SK-N-SH treated with all-trans-retinoic acid at 6 μM for 48 hours (cell line): Measurements from ENCODE around the gene GNG2.

Experiments
- ATAC-seq: fragments of 200-7000 bp; cut with Tn5 transposase; 3 replicates; pipeline ENCODE4 v1.9.1; 2020; ENCODE audit warnings: mild to moderate bottlenecking, moderate library complexity
- ARNTL ChIP-seq: fragments of 450-650 bp; formaldehyde crosslinking; IDR thresholded peaks from 2 replicates; pipeline ENCODE4 v1.5.0; 2020; ENCODE audit warnings: low read depth, mild to moderate bottlenecking, moderate library complexity, borderline replicate concordance
- BACH2 ChIP-seq: fragments of 250-450 bp; sonication (Bioruptor Pico); IDR thresholded peaks from 2 replicates; pipeline ENCODE4 v1.9.0; 2021; ENCODE audit warnings: mild to moderate bottlenecking, borderline replicate concordance
- CSDC2 ChIP-seq: fragments of 250-450 bp; sonication (Bioruptor Pico); IDR thresholded peaks from 2 replicates; pipeline ENCODE4 v1.5.0; 2020; ENCODE audit warnings: mild to moderate bottlenecking, moderate library complexity
- ESRRG ChIP-seq: fragments of 250-450 bp; sonication (Bioruptor Pico); IDR thresholded peaks from 2 replicates; pipeline ENCODE4 v1.6.1; 2021; ENCODE audit warnings: mild to moderate bottlenecking
- GLIS3 ChIP-seq: fragments of 250-450 bp; sonication (Bioruptor Pico); IDR thresholded peaks from 2 replicates; pipeline ENCODE4 v1.5.0; 2020; ENCODE audit warnings: mild to moderate bottlenecking, moderate library complexity
- ISL1 ChIP-seq: fragments of 250-450 bp; sonication (Bioruptor Pico); IDR thresholded peaks from 2 replicates; pipeline ENCODE4 v2.1.2; 2022; ENCODE audit warnings: mild to moderate bottlenecking, moderate library complexity
- OSR1 ChIP-seq: fragments of 250-450 bp; sonication (Bioruptor Pico); IDR thresholded peaks from 2 replicates; pipeline ENCODE4 v1.8.0; 2022; ENCODE audit warnings: moderate library complexity, mild to moderate bottlenecking, inconsistent platforms
- PPARA ChIP-seq: fragments of 250-450 bp; sonication (Bioruptor Pico); IDR thresholded peaks from 2 replicates; pipeline ENCODE4 v1.5.0; 2020; ENCODE audit warnings: mild to moderate bottlenecking, borderline replicate concordance
- RARB ChIP-seq: fragments of 250-450 bp; sonication (Bioruptor Pico); IDR thresholded peaks from 2 replicates; pipeline ENCODE4 v1.8.0; 2021; ENCODE audit warnings: mild to moderate bottlenecking, moderate library complexity
- TCF4 ChIP-seq: fragments of 250-450 bp; sonication (Bioruptor Pico); IDR thresholded peaks from 2 replicates; pipeline ENCODE4 v1.8.0; 2021; ENCODE audit warnings: mild to moderate bottlenecking, moderate library complexity, borderline replicate concordance
- TOX ChIP-seq: fragments of 250-450 bp; sonication (Bioruptor Pico); IDR thresholded peaks from 2 replicates; pipeline ENCODE4 v1.8.0; 2021; ENCODE audit warnings: mild to moderate bottlenecking, moderate library complexity, borderline replicate concordance
- ZC3H10 ChIP-seq: fragments of 250-450 bp; sonication (Bioruptor Pico); IDR thresholded peaks from 2 replicates; pipeline ENCODE4 v1.5.1; 2021; ENCODE audit warnings: mild to moderate bottlenecking, moderate library complexity
- ZFP3 ChIP-seq: fragments of 250-450 bp; sonication (Bioruptor Pico); IDR thresholded peaks from 2 replicates; pipeline ENCODE4 v1.5.0; 2020; ENCODE audit warnings: mild to moderate bottlenecking, moderate library complexity
- ZFP30 ChIP-seq: fragments of 450-650 bp; formaldehyde crosslinking; IDR thresholded peaks from 2 replicates; pipeline ENCODE4 v1.5.0; 2022; ENCODE audit warnings: mild to moderate bottlenecking, moderate library complexity
- ZNF565 ChIP-seq: fragments of 450-650 bp; formaldehyde crosslinking; conservative IDR thresholded peaks from 2 replicates; pipeline ENCODE4 v1.5.0; 2020; ENCODE audit warnings: low read depth, mild to moderate bottlenecking, moderate library complexity
- ZNF70 ChIP-seq: fragments of 450-650 bp; formaldehyde crosslinking; IDR thresholded peaks from 2 replicates; pipeline ENCODE4 v1.5.0; 2020; ENCODE audit warnings: mild to moderate bottlenecking, moderate library complexity
- TF ChIP-seq, protein P1 (sequence below): fragments of 250-450 bp; sonication (Bioruptor Pico); IDR thresholded peaks from 2 replicates; pipeline ENCODE4 v1.8.0; 2020; ENCODE audit warnings: mild to moderate bottlenecking, moderate library complexity, borderline replicate concordance
- TF ChIP-seq, protein P2 (sequence below): fragments of 250-450 bp; sonication (Bioruptor Pico); IDR thresholded peaks from 2 replicates; pipeline ENCODE4 v1.8.0; 2021; ENCODE audit warnings: low read depth, mild to moderate bottlenecking, moderate library complexity, borderline replicate concordance
- TF ChIP-seq, protein P3 (sequence below): fragments of 250-450 bp; sonication (Bioruptor Pico); IDR thresholded peaks from 2 replicates; pipeline ENCODE4 v1.5.0; 2020; ENCODE audit warnings: mild to moderate bottlenecking, moderate library complexity
- TF ChIP-seq, protein P4 (sequence below): fragments of 250-450 bp; sonication (Bioruptor Pico); IDR thresholded peaks from 2 replicates; pipeline ENCODE4 v1.5.1; 2020; ENCODE audit warnings: low read depth, mild to moderate bottlenecking, moderate library complexity

GNG2 gene

DNA sequence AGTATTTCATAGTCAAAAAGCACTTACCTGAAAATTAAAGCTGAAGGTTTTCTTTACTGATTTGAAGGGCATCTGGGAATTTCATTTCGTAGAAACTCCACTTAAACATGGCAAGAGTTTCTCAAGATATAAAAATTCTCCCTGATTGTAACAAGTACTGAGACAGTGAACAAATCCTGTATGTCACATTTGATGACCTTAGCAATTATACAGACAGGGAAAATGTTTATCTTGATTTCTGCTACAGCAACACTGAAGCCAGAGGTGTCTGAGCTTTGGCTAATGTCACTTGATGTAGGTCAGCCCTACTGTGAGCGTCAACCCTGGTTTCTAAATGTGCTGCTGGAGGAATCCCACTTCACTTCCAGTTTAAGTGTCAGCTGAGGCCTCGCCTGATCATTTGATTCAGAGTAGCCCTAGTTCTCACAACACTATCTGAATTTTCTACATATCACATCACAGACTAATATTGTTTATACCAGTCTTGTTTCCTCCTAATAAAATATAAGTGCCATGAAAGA lies 149.8 kb downstream of the GNG2 start (continued):
- TF ChIP-seq, protein P1, sequence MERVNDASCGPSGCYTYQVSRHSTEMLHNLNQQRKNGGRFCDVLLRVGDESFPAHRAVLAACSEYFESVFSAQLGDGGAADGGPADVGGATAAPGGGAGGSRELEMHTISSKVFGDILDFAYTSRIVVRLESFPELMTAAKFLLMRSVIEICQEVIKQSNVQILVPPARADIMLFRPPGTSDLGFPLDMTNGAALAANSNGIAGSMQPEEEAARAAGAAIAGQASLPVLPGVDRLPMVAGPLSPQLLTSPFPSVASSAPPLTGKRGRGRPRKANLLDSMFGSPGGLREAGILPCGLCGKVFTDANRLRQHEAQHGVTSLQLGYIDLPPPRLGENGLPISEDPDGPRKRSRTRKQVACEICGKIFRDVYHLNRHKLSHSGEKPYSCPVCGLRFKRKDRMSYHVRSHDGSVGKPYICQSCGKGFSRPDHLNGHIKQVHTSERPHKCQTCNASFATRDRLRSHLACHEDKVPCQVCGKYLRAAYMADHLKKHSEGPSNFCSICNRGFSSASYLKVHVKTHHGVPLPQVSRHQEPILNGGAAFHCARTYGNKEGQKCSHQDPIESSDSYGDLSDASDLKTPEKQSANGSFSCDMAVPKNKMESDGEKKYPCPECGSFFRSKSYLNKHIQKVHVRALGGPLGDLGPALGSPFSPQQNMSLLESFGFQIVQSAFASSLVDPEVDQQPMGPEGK, result no peak
- TF ChIP-seq CSDC2 (CRISPR knock-in tag) (no peak), GLIS3 (CRISPR knock-in tag) (no peak), ESRRG (CRISPR knock-in tag) (no peak), TCF4 (CRISPR knock-in tag) (no peak), ZC3H10 (CRISPR knock-in tag) (no peak), ZNF565 (CRISPR knock-in tag) (no peak)
- TF ChIP-seq, protein P2, sequence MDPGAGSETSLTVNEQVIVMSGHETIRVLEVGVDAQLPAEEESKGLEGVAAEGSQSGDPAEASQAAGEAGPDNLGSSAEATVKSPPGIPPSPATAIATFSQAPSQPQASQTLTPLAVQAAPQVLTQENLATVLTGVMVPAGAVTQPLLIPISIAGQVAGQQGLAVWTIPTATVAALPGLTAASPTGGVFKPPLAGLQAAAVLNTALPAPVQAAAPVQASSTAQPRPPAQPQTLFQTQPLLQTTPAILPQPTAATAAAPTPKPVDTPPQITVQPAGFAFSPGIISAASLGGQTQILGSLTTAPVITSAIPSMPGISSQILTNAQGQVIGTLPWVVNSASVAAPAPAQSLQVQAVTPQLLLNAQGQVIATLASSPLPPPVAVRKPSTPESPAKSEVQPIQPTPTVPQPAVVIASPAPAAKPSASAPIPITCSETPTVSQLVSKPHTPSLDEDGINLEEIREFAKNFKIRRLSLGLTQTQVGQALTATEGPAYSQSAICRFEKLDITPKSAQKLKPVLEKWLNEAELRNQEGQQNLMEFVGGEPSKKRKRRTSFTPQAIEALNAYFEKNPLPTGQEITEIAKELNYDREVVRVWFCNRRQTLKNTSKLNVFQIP (CRISPR knock-in tag), result no peak

DNA sequence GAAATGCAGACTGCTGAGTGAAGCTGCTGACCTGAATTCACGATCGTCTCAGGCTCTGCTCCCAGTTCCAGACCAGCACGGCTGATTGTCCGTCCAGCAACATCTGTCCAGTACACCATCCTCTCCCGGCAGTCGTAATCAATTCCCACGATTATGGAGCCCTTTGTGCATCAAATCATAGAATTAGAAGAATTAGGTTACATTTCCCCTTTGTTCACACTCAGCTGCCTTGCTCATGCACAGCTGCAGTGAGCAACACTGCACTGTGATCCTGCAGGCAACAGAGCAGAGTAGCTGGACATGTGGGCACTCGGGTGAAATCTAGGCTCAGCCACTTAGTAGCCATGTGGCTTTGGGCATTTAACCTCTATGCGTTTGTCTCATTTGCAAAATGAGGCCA lies 151.1 kb downstream of the GNG2 start:
- no peak for ATAC-seq

DNA sequence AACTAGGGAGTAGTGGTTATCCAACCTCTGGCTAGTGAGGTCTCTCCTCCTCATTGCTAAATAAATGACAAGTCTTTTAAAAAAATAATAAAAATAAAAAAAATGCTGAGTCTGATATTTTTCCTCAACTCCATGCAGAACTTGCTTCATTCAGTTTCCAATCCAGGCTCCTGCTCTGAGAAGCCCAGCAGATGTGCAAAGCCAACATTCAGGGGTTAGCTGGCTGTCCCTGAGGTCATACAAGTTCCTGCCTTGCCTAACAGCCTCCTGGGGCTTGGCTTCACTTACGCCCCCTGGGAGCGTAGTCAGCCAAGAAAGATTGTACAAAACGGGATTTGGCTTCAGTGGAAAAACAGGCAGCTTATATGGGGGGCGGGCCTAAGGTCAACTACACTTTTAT lies 152.2 kb downstream of the GNG2 start:
- ATAC-seq, result no peak
- TF ChIP-seq OSR1 (CRISPR knock-in tag), result no peak

More for the DNA sequence above, 151.1 kb downstream of the GNG2 start:
- TF ChIP-seq ESRRG (CRISPR knock-in tag) (no peak), ISL1 (CRISPR knock-in tag) (no peak), ARNTL (CRISPR knock-in tag) (no peak), OSR1 (CRISPR knock-in tag) (no peak), CSDC2 (CRISPR knock-in tag) (no peak)

DNA sequence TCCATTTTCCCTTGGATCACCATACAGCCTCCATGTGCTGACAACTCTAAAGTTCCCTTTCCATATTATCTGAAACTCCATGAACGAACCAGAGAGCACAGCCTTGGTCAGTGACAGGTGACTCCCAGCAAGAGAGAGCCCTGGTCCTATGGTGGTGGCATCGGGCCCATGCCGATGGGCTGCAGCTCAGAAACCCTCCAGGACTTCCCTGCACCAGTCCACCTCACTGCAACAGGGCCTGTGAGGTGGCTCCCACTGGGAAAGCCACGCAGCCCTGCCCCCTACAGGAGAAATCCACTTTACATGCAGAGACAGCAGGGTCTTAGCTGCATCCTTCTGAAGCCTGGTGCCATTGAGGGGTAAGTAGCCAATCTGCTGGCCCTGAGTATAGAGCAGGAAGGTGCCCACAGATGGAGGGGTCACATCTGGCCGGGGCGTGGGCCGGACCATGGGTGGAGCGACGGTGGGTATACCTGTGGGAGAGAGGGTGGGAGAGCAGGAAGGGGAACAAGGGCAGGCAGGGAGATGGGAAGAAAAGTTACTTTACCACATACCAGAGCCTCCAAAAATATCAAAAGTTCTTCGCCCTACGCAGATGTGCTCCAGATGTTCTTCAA lies 153.7 kb downstream of the GNG2 start:
- peak; percentile 48 for ATAC-seq
- TF ChIP-seq TCF4 (CRISPR knock-in tag) (no peak), GLIS3 (CRISPR knock-in tag) (no peak)
- TF ChIP-seq, protein P3, sequence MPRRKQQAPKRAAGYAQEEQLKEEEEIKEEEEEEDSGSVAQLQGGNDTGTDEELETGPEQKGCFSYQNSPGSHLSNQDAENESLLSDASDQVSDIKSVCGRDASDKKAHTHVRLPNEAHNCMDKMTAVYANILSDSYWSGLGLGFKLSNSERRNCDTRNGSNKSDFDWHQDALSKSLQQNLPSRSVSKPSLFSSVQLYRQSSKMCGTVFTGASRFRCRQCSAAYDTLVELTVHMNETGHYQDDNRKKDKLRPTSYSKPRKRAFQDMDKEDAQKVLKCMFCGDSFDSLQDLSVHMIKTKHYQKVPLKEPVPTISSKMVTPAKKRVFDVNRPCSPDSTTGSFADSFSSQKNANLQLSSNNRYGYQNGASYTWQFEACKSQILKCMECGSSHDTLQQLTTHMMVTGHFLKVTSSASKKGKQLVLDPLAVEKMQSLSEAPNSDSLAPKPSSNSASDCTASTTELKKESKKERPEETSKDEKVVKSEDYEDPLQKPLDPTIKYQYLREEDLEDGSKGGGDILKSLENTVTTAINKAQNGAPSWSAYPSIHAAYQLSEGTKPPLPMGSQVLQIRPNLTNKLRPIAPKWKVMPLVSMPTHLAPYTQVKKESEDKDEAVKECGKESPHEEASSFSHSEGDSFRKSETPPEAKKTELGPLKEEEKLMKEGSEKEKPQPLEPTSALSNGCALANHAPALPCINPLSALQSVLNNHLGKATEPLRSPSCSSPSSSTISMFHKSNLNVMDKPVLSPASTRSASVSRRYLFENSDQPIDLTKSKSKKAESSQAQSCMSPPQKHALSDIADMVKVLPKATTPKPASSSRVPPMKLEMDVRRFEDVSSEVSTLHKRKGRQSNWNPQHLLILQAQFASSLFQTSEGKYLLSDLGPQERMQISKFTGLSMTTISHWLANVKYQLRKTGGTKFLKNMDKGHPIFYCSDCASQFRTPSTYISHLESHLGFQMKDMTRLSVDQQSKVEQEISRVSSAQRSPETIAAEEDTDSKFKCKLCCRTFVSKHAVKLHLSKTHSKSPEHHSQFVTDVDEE, result no peak
- TF ChIP-seq, all 23 proteins: peak for 0

DNA sequence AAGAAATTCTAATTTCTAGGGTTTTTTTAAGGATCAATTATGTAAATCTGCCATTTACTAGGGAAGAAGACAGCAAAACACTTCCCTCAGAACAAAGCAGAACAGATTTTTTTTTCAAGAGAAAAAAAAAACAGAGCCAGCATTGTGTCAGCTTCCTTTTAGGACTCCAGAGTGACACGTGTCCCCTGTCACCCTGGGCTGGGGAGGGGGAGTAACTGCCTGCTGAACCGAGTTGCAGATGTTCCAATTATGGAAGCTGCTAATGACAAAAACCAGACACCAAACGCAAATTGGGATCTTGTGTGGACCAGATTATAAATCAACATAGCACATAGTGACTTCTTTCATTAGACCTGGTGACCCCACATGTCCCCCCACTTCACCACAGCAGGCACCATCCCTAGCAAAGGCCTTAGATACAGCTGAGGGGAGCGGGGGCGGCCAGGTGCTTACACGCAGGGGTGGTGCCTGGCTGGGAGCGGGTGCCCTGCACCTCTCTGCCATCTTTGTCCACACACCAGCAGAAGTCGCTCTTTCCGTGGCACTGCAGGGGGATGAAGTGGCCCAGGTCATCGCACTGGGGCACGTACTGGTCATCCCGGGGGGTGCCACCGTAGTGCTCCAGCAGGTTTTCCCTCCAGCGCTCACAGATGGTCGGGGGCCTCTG lies 154.3 kb downstream of the GNG2 start:
- TF ChIP-seq TOX (no peak), OSR1 (CRISPR knock-in tag) (no peak), GLIS3 (CRISPR knock-in tag) (no peak), RARB (CRISPR knock-in tag) (no peak), TCF4 (CRISPR knock-in tag) (no peak), ZNF70 (CRISPR knock-in tag) (no peak), CSDC2 (CRISPR knock-in tag) (no peak), ESRRG (CRISPR knock-in tag) (no peak), ZC3H10 (CRISPR knock-in tag) (no peak), ARNTL (CRISPR knock-in tag) (no peak), ZFP3 (no peak), BACH2 (CRISPR knock-in tag) (no peak), PPARA (CRISPR knock-in tag) (no peak), ZFP30 (no peak)
- TF ChIP-seq, protein P2 (CRISPR knock-in tag), result no peak
- TF ChIP-seq, protein P1, result no peak
- TF ChIP-seq, protein P4, sequence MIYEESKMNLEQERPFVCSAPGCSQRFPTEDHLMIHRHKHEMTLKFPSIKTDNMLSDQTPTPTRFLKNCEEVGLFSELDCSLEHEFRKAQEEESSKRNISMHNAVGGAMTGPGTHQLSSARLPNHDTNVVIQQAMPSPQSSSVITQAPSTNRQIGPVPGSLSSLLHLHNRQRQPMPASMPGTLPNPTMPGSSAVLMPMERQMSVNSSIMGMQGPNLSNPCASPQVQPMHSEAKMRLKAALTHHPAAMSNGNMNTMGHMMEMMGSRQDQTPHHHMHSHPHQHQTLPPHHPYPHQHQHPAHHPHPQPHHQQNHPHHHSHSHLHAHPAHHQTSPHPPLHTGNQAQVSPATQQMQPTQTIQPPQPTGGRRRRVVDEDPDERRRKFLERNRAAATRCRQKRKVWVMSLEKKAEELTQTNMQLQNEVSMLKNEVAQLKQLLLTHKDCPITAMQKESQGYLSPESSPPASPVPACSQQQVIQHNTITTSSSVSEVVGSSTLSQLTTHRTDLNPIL (CRISPR knock-in tag), result no peak
- no peak for ATAC-seq
